GM12874 (cell line): Measurements from ENCODE around the gene ZFP36L2.

Experiments used
- CTCF ChIP-seq: IDR thresholded peaks from 2 replicates; pipeline ENCODE4 v1.5.1; 2011; ENCODE audit warnings: low read depth, mild to moderate bottlenecking, control low read depth, low read length, moderate library complexity; ENCODE audit not compliant: insufficient read depth

ZFP36L2 gene

GRCh38 chr2:43186679-43187374 lies 39.6 kb downstream of the ZFP36L2 start:
- TF ChIP-seq CTCF, result no peak

GRCh38 chr2:43186321-43186678 lies 40.1 kb downstream of the ZFP36L2 start:
- no peak for TF ChIP-seq CTCF

- TF ChIP-seq CTCF, result no peak
These were observed 41.3 kb downstream of the ZFP36L2 start for GRCh38 chr2:43185146-43185545.

GRCh38 chr2:43184339-43184895 lies 42.0 kb downstream of the ZFP36L2 start:
- no peak for TF ChIP-seq CTCF

- no peak for TF ChIP-seq CTCF
These were observed 42.7 kb downstream of the ZFP36L2 start for GRCh38 chr2:43183743-43184142.

GRCh38 chr2:43180897-43181296 lies 45.5 kb downstream of the ZFP36L2 start:
- TF ChIP-seq CTCF, result no peak

- no peak for TF ChIP-seq CTCF
These were observed 46.5 kb downstream of the ZFP36L2 start for GRCh38 chr2:43179942-43180341.
